Urinary bladder (tissue), 4 donors: ENCODE measurements around the gene ID4. TPM values are rescaled to one million over a fixed set of nuclear protein-coding genes. Genes with fewer than 3 reads are reported as not detected.
A peak's percentile ranks its signal among the peaks of the same experiment; 100 is the strongest.

ENCODE experiments used
- DNase-seq: peaks from one replicate; pipeline ENCODE4 v3.0.0-alpha.2; 2015; ENCODE audit errors: extremely low spot score
- H3K27ac ChIP-seq: one replicate; pipeline ENCODE4 v1.5.1; 2013; ENCODE audit warnings: low read depth, mild to moderate bottlenecking, moderate library complexity
- H3K36me3 ChIP-seq: one replicate; pipeline ENCODE4 v1.6.1; 2013; ENCODE audit warnings: mild to moderate bottlenecking, moderate library complexity; ENCODE audit not compliant: insufficient read depth
- H3K4me1 ChIP-seq: one replicate; pipeline ENCODE4 v1.6.1; 2013; ENCODE audit warnings: mild to moderate bottlenecking, moderate library complexity; ENCODE audit not compliant: insufficient read depth
- H3K4me3 ChIP-seq: one replicate; pipeline ENCODE4 v1.5.1; 2013; ENCODE audit warnings: low read depth, low read length
- WGBS: extraction: QIAGEN DNeasy Blood & Tissue Kit; methylation state at CpG from one replicate; pipeline ENCODE4 v1.1.7; 2013; 5-methylcytosine and 5-hydroxymethylcytosine counted together
- polyA plus RNA-seq: library from polyadenylated mRNA; stranded (reverse); fragments of 200-250 nt; gene quantifications from one replicate; pipeline ENCODE4 v1.2.3, GENCODE V29; 2013
- total RNA-seq: library from RNA; depleted of rRNA; stranded (reverse); fragments of >200 nt; gene quantifications from one replicate; pipeline ENCODE4 v1.2.3, GENCODE V29; 2014
- donor health status: healthy with polysubstance abuse.
- donor health status: healthy.

Gene ID4
- total and polyA plus RNA-seq, 2 donors, result 50.2 to 102 TPM

GRCh38 chr6:19811397-19812079 is 25.6 kb upstream of the ID4 start:
- Histone ChIP-seq H3K27ac (no peak overlapping the region), H3K4me3 (no peak overlapping the region), H3K4me1 (no peaks in the 10 kb centered on the region), H3K36me3 (no peaks in the 10 kb centered on the region)
- 89% methylated on average over 11 of the region's 11 CpGs for WGBS
- DNase-seq, result no peak

- WGBS, result 57% methylated on average over 6 of the region's 6 CpGs
- H3K36me3 ChIP-seq, result no peaks in the 10 kb centered on the region
- no peak for DNase-seq
- no peak overlapping the region for H3K27ac ChIP-seq
- H3K4me1 ChIP-seq, result no peaks in the 10 kb centered on the region
- H3K4me3 ChIP-seq, result no peak overlapping the region
These were observed 24.6 kb upstream of the ID4 start for GRCh38 chr6:19812512-19813119.

- 78% methylated on average over 2 of the region's 2 CpGs for WGBS
- Histone ChIP-seq H3K36me3 (no peaks in the 10 kb centered on the region), H3K4me1 (no peaks in the 10 kb centered on the region), H3K4me3 (no peak overlapping the region), H3K27ac (no peak overlapping the region)
- no peak for DNase-seq
These were observed 18.4 kb upstream of the ID4 start for GRCh38 chr6:19818805-19819204.

GRCh38 chr6:19824058-19824807 is 12.9 kb upstream of the ID4 start:
- Histone ChIP-seq H3K27ac (no peak overlapping the region), H3K4me3 (no peak overlapping the region), H3K36me3 (no peaks in the 10 kb centered on the region), H3K4me1 (no peaks in the 10 kb centered on the region)
- no peak for DNase-seq
- 77% methylated on average over 6 of the region's 6 CpGs for WGBS

GRCh38 chr6:19827247-19827646 is 9.9 kb upstream of the ID4 start:
- no peaks in the 10 kb centered on the region for H3K36me3 ChIP-seq
- WGBS, result 97% methylated on average over 5 of the region's 5 CpGs
- H3K27ac ChIP-seq, result no peak overlapping the region
- DNase-seq, result no peak
- H3K4me1 ChIP-seq, result no peaks in the 10 kb centered on the region
- H3K4me3 ChIP-seq, result no peak overlapping the region

GRCh38 chr6:19827903-19828302 is 9.3 kb upstream of the ID4 start:
- 95% methylated on average over 1 of the region's 1 CpG for WGBS
- DNase-seq, result no peak
- H3K36me3 ChIP-seq, result no peaks in the 10 kb centered on the region
- H3K4me3 ChIP-seq, result no peak overlapping the region
- no peak overlapping the region for H3K27ac ChIP-seq
- H3K4me1 ChIP-seq, result no peaks in the 10 kb centered on the region

- H3K4me3 ChIP-seq, result no peak overlapping the region
- no peak overlapping the region for H3K27ac ChIP-seq
- H3K4me1 ChIP-seq, result no peaks in the 10 kb centered on the region
- 78% methylated on average over 2 of the region's 2 CpGs for WGBS
- no peak for DNase-seq
- H3K36me3 ChIP-seq, result no peaks in the 10 kb centered on the region
These were observed 7.0 kb upstream of the ID4 start for GRCh38 chr6:19830171-19830570.

GRCh38 chr6:19831358-19831757 is 5.8 kb upstream of the ID4 start:
- no peak overlapping the region for H3K27ac ChIP-seq
- 88% methylated on average over 1 of the region's 1 CpG for WGBS
- no peaks in the 10 kb centered on the region for H3K36me3 ChIP-seq
- no peaks in the 10 kb centered on the region for H3K4me1 ChIP-seq
- H3K4me3 ChIP-seq, result no peak overlapping the region
- DNase-seq, result no peak

- no peak overlapping the region for H3K27ac ChIP-seq
- WGBS, result 77% methylated on average over 5 of the region's 5 CpGs
These were observed 3.2 kb upstream of the ID4 start for GRCh38 chr6:19833947-19834346.

GRCh38 chr6:19834858-19835257 is 2.3 kb upstream of the ID4 start:
- Histone ChIP-seq H3K27ac (no peak overlapping the region), H3K4me3 (no peak overlapping the region), H3K36me3 (no peaks in the 10 kb centered on the region), H3K4me1 (no peaks in the 10 kb centered on the region)
- WGBS, result 90% methylated on average over 5 of the region's 5 CpGs
- DNase-seq, result no peak

More at GRCh38 chr6:19833947-19834346, 3.2 kb upstream of the ID4 start:
- DNase-seq, result no peak
- Histone ChIP-seq H3K36me3 (no peaks in the 10 kb centered on the region), H3K4me3 (no peak overlapping the region), H3K4me1 (no peaks in the 10 kb centered on the region)

- Histone ChIP-seq H3K36me3 (no peaks in the 10 kb centered on the region), H3K27ac (no peak overlapping the region), H3K4me1 (no peaks in the 10 kb centered on the region), H3K4me3 (no peak overlapping the region)
- WGBS, result 90% methylated on average over 4 of the region's 4 CpGs
- no peak for DNase-seq
These were observed 1.6 kb upstream of the ID4 start for GRCh38 chr6:19835605-19836004.

GRCh38 chr6:19837511-19838441 is 606 bp downstream of the ID4 start:
- WGBS, result 1% methylated on average over 122 of the region's 122 CpGs
- Histone ChIP-seq H3K4me1 (no peaks in the 10 kb centered on the region), H3K36me3 (no peaks in the 10 kb centered on the region), H3K27ac (peak overlapping the region; percentile 80), H3K4me3 (peak overlapping the region; percentile 88)
- no peak for DNase-seq
